GM23248 (cell line): ENCODE results near the gene USP6NL. TPM values are rescaled to one million over a fixed set of nuclear protein-coding genes. Genes with fewer than 3 reads are reported as not detected.

Source experiments
- DNase-seq: peaks from one replicate; pipeline ENCODE4 v3.0.0-alpha.2; 2015
- H2AFZ ChIP-seq: fragments of 200-600 bp; sonication (generic); 2 replicates; pipeline ENCODE4 v1.6.1; 2016; ENCODE audit warnings: antibody characterized with exemption
- H3F3A ChIP-seq: fragments of 200-600 bp; sonication (generic); 2 replicates; pipeline ENCODE4 v1.6.1; 2016; ENCODE audit warnings: mild to moderate bottlenecking, antibody characterized with exemption, mixed run types; ENCODE audit not compliant: insufficient read depth
- H3K27ac ChIP-seq: fragments of 200-600 bp; sonication (generic); 2 replicates; pipeline ENCODE4 v1.5.1; 2016; ENCODE audit warnings: mild to moderate bottlenecking
- H3K27me3 ChIP-seq: fragments of 200-600 bp; sonication (generic); replicated peaks from 2 replicates; pipeline ENCODE4 v1.6.1; 2016; ENCODE audit warnings: mild to moderate bottlenecking; ENCODE audit not compliant: insufficient read depth
- H3K36me3 ChIP-seq: fragments of 200-600 bp; sonication (generic); 2 replicates; pipeline ENCODE4 v1.6.1; 2016; ENCODE audit warnings: low read depth, mild to moderate bottlenecking
- H3K4me1 ChIP-seq: fragments of 200-600 bp; sonication (generic); 2 replicates; pipeline ENCODE4 v1.6.1; 2016; ENCODE audit warnings: mild to moderate bottlenecking; ENCODE audit not compliant: insufficient read depth
- H3K4me2 ChIP-seq: fragments of 200-600 bp; sonication (generic); one replicate; pipeline ENCODE4 v1.6.1; 2016; ENCODE audit warnings: mild to moderate bottlenecking; ENCODE audit not compliant: unreplicated experiment
- H3K4me3 ChIP-seq: fragments of 200-600 bp; sonication (generic); 2 replicates; pipeline ENCODE4 v1.5.1; 2016; ENCODE audit warnings: mild to moderate bottlenecking
- H3K79me2 ChIP-seq: fragments of 200-600 bp; sonication (generic); 2 replicates; pipeline ENCODE4 v1.6.1; 2016; ENCODE audit warnings: mild to moderate bottlenecking; ENCODE audit not compliant: insufficient read depth
- H3K9ac ChIP-seq: fragments of 200-600 bp; sonication (generic); 2 replicates; pipeline ENCODE4 v1.6.1; 2016; ENCODE audit warnings: mild to moderate bottlenecking
- H3K9me2 ChIP-seq: fragments of 200-600 bp; sonication (generic); 2 replicates; pipeline ENCODE4 v1.6.1; 2016; ENCODE audit warnings: mixed run types, mild to moderate bottlenecking, moderate library complexity; ENCODE audit not compliant: insufficient read depth
- H3K9me3 ChIP-seq: fragments of 200-600 bp; sonication (generic); one replicate; pipeline ENCODE4 v1.6.1; 2017; ENCODE audit warnings: low read depth
- H4K20me1 ChIP-seq: fragments of 200-600 bp; sonication (generic); 2 replicates; pipeline ENCODE4 v1.6.0; 2016; ENCODE audit not compliant: insufficient read depth
- EZH2 ChIP-seq: fragments of 200-600 bp; sonication (generic); IDR thresholded peaks from 2 replicates; pipeline ENCODE4 v1.6.1; 2018; ENCODE audit warnings: antibody characterized with exemption, mild to moderate bottlenecking; ENCODE audit not compliant: insufficient read depth, poor library complexity, severe bottlenecking
- EZH2phosphoT487 ChIP-seq: fragments of 200-600 bp; sonication (generic); IDR thresholded peaks from 2 replicates; pipeline ENCODE4 v1.6.1; 2018; ENCODE audit warnings: antibody characterized with exemption, moderate library complexity, mild to moderate bottlenecking, low read depth; ENCODE audit not compliant: insufficient read depth
- WGBS, 2 experiments: methylation state at CpG; one replicate each; pipeline ENCODE4 v1.1.6; 2015 to 2017; ENCODE audit warnings: low lambda C conversion rate in 2 of 2, low coverage in 1 of 2; ENCODE audit errors: missing lambda C conversion rate in 2 of 2; 5-methylcytosine and 5-hydroxymethylcytosine counted together
- in situ Hi-C: fragments of 300-500 bp; cut with MboI; formaldehyde crosslinking; loops from 2 replicates; pipeline ENCODE4 v1.15.0; 2020
- polyA plus RNA-seq: library from polyadenylated mRNA; unstranded; fragments of >200 nt; fragmentation: Nextera tagmentation; extraction: Ambion mirVana; gene quantifications from 2 replicates; pipeline ENCODE4 v1.2.1, GENCODE V29; 2016
- total RNA-seq: library from RNA; depleted of rRNA; stranded (reverse); fragments of >200 nt; shearing (Covaris generic); gene quantifications from 2 replicates; pipeline ENCODE4 v1.2.3, GENCODE V29; 2014

USP6NL gene
- total and polyA plus RNA-seq, 2 experiments from 2014 or later: 4.4 to 9.2 TPM

GRCh38 chr10:11506247-11506789, 105.1 kb downstream of the USP6NL start:
- H2AFZ ChIP-seq: no peak overlapping the region
- H3K9me3 ChIP-seq: no peaks in the 10 kb centered on the region
- H3K9me2 ChIP-seq: no peaks in the 10 kb centered on the region
- WGBS, 2 experiments: 96 to 97% methylated on average over 3 of the region's 3 CpGs
- H3K79me2 ChIP-seq: no peaks in the 10 kb centered on the region
- H3K27ac ChIP-seq: no peak overlapping the region
- no peaks in the 10 kb centered on the region for H3K27me3 ChIP-seq
- no peak overlapping the region for H3K9ac ChIP-seq
- in situ Hi-C loops: no loop called here
- H4K20me1 ChIP-seq: no peaks in the 10 kb centered on the region
- H3F3A ChIP-seq: no peaks in the 10 kb centered on the region
- H3K4me1 ChIP-seq: no peaks in the 10 kb centered on the region
- no peaks in the 10 kb centered on the region for H3K36me3 ChIP-seq
- H3K4me2 ChIP-seq: no peak overlapping the region
- TF ChIP-seq EZH2 (no peak), EZH2phosphoT487 (no peak)
- no peak for DNase-seq
- H3K4me3 ChIP-seq: no peak overlapping the region

- no peaks in the 10 kb centered on the region for H3K9me3 ChIP-seq
- in situ Hi-C loops: no loop called here
- no peaks in the 10 kb centered on the region for H4K20me1 ChIP-seq
- no peak for TF ChIP-seq EZH2phosphoT487
- no peaks in the 10 kb centered on the region for H3K27me3 ChIP-seq
- no peak overlapping the region for H3K27ac ChIP-seq
- H2AFZ ChIP-seq: no peak overlapping the region
- DNase-seq: no peak
- H3K36me3 ChIP-seq: no peaks in the 10 kb centered on the region
- no peak overlapping the region for H3K4me2 ChIP-seq
- 85 to 88% methylated on average over 3 of the region's 3 CpGs for WGBS, 2 experiments
- H3K9me2 ChIP-seq: no peaks in the 10 kb centered on the region
- H3K4me3 ChIP-seq: no peak overlapping the region
- no peaks in the 10 kb centered on the region for H3K4me1 ChIP-seq
- H3F3A ChIP-seq: no peaks in the 10 kb centered on the region
- H3K79me2 ChIP-seq: no peaks in the 10 kb centered on the region
- no peak overlapping the region for H3K9ac ChIP-seq
These were observed 105.8 kb downstream of the USP6NL start for GRCh38 chr10:11505639-11506038.

GRCh38 chr10:11504566-11505285, 106.7 kb downstream of the USP6NL start:
- DNase-seq: no peak
- Histone ChIP-seq H3K27me3 (no peaks in the 10 kb centered on the region), H3K4me3 (no peak overlapping the region), H3K36me3 (no peaks in the 10 kb centered on the region), H3K9ac (no peak overlapping the region), H3K4me1 (no peaks in the 10 kb centered on the region), H3F3A (no peaks in the 10 kb centered on the region), H3K9me2 (no peaks in the 10 kb centered on the region), H3K9me3 (no peaks in the 10 kb centered on the region), H4K20me1 (no peaks in the 10 kb centered on the region), H3K79me2 (no peaks in the 10 kb centered on the region), H3K27ac (no peak overlapping the region), H2AFZ (no peak overlapping the region), H3K4me2 (no peak overlapping the region)
- WGBS, 2 experiments: 96 to 98% methylated on average over 7 of the region's 7 CpGs
- in situ Hi-C loops: no loop called here
- TF ChIP-seq EZH2phosphoT487 (no peak), EZH2 (no peak)

- H3K4me2 ChIP-seq: no peak overlapping the region
- TF ChIP-seq EZH2: no peak
- no peak overlapping the region for H3K27ac ChIP-seq
- no peaks in the 10 kb centered on the region for H3K27me3 ChIP-seq
- in situ Hi-C loops: no loop called here
- no peak overlapping the region for H3K9ac ChIP-seq
- 97% methylated on average over 3 of the region's 3 CpGs for WGBS, 2 experiments
- H3F3A ChIP-seq: no peaks in the 10 kb centered on the region
- no peaks in the 10 kb centered on the region for H3K79me2 ChIP-seq
- no peaks in the 10 kb centered on the region for H3K36me3 ChIP-seq
- H3K9me2 ChIP-seq: no peaks in the 10 kb centered on the region
- H3K4me1 ChIP-seq: no peaks in the 10 kb centered on the region
- H2AFZ ChIP-seq: no peak overlapping the region
- DNase-seq: no peak
- H3K4me3 ChIP-seq: no peak overlapping the region
- H3K9me3 ChIP-seq: no peaks in the 10 kb centered on the region
- H4K20me1 ChIP-seq: no peaks in the 10 kb centered on the region
These were observed 109.8 kb downstream of the USP6NL start for GRCh38 chr10:11501600-11501999.
